IPS-15b (cell line): Measurements from ENCODE around the gene MAP3K9.

Experiments used
- H3K27me3 ChIP-seq: one replicate; pipeline ENCODE4 v1.6.1; 2013; ENCODE audit warnings: low read length; ENCODE audit not compliant: control insufficient read depth, insufficient read depth
- H3K36me3 ChIP-seq: one replicate; pipeline ENCODE4 v1.6.1; 2013; ENCODE audit warnings: low read length; ENCODE audit not compliant: control insufficient read depth, insufficient read depth
- H3K4me1 ChIP-seq: one replicate; pipeline ENCODE4 v1.6.1; 2013; ENCODE audit warnings: mild to moderate bottlenecking, low read length; ENCODE audit not compliant: control insufficient read depth, insufficient read depth
- H3K4me3 ChIP-seq: one replicate; pipeline ENCODE4 v1.5.1; 2013; ENCODE audit warnings: low read depth, low read length
- H3K9ac ChIP-seq: one replicate; pipeline ENCODE4 v1.6.1; 2013; ENCODE audit warnings: low read depth, mild to moderate bottlenecking, low read length
- H3K9me3 ChIP-seq: one replicate; pipeline ENCODE4 v1.6.1; 2013; ENCODE audit warnings: mild to moderate bottlenecking, low read length; ENCODE audit not compliant: control insufficient read depth, insufficient read depth

The MAP3K9 gene

DNA sequence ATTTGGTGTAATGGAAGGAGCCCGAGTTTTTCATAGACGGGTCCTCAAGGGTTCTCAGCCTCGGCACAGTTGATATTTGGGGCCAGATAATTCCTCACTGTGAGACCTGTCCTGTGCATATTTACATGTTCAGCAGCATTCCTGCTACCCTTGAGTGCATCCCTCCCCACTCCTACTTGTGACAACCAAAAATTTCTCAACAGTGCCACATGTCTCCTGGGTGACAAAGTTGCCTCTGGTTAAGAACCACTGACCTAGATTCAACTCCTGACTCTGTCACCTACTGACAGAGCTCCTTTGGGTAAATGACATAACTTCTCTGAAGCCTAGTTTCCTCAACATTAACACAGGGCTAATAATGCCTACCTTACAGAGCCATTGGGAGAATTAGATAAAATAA is 107.2 kb downstream of the MAP3K9 start:
- no peak overlapping the region for H3K9ac ChIP-seq
- H3K9me3 ChIP-seq, result no peaks in the 10 kb centered on the region
- peaks cover 10% of the 10 kb centered on the region for H3K4me1 ChIP-seq
- H3K27me3 ChIP-seq, result no peaks in the 10 kb centered on the region
- no peaks in the 10 kb centered on the region for H3K36me3 ChIP-seq
- no peak overlapping the region for H3K4me3 ChIP-seq

DNA sequence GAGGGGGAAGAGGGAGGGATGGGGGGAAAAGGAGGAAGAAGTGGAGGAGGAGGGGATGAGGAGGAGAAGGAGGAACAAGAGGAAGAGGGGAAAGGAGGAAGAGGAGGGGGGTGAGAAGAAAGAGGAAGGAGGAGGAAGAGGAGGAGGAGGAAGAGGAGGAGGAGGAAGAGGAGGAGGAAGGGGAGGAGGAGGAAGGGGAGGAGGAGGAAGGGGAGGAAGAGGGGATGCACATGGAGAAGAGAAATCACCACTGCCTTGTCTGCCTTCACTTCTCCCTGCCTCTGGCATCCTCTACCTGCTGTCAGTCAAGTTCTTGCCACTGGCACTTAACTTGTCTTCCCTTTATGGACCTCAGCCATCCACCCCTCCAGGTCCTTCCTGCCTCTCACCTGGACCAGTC is 107.7 kb downstream of the MAP3K9 start:
- H3K9me3 ChIP-seq, result no peaks in the 10 kb centered on the region
- no peaks in the 10 kb centered on the region for H3K27me3 ChIP-seq
- H3K9ac ChIP-seq, result no peak overlapping the region
- H3K36me3 ChIP-seq, result no peaks in the 10 kb centered on the region
- H3K4me1 ChIP-seq, result peaks cover 7% of the 10 kb centered on the region
- H3K4me3 ChIP-seq, result no peak overlapping the region

DNA sequence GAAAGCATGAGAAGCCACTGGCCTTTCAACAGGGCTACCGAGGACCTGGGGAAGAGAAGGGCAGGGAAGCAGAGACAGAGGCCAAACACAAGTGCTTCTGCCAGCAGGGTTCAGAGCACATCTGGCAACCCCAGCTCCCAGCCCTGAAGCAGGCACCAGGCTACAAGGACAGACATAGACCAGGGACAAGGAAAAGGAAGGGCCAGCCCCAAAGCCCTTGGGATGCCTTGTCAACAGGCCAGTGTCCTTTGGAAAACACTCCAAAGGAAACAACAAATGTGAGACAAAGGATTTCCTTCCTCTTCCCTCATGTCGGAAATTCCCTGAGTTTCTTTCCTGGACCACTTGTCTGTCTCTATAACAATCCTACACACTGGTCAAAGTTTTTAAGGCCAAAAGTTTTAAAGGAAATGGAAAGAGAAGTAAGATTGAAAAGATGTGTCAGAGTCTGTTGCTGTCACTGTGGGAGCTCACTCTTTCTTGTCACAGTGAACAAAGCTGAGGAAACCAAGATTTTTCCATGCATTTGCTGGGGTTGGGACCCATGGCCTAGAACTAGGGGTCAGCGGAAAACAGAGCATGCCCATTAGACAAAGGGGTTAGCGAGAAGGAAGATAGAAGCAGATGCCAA is 108.2 kb downstream of the MAP3K9 start:
- no peaks in the 10 kb centered on the region for H3K27me3 ChIP-seq
- H3K4me1 ChIP-seq, result peaks cover 4% of the 10 kb centered on the region
- no peak overlapping the region for H3K4me3 ChIP-seq
- no peaks in the 10 kb centered on the region for H3K36me3 ChIP-seq
- H3K9me3 ChIP-seq, result no peaks in the 10 kb centered on the region
- no peak overlapping the region for H3K9ac ChIP-seq

DNA sequence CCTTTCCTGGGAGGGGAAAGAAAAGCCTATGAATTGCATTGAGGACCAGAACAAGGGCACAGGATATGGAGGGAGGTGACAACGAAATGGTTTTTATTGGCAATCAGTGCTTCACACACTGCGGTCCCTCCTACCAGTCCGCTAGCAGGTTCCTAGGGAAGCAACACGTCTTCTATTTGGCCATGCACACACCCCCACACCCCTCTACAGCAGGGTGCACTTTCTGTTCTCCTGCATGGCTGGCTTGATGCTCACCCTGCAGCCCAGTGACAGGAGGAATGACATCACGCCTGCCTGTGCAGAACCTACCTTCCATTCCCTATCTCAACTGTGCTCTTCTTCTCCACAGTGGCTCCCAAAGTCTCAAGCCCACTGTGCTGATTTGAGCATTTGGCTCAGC is 109.7 kb downstream of the MAP3K9 start:
- H3K9ac ChIP-seq, result no peak overlapping the region
- H3K9me3 ChIP-seq, result no peaks in the 10 kb centered on the region
- H3K27me3 ChIP-seq, result no peaks in the 10 kb centered on the region
- H3K4me1 ChIP-seq, result no peaks in the 10 kb centered on the region
- H3K4me3 ChIP-seq, result no peak overlapping the region
- H3K36me3 ChIP-seq, result no peaks in the 10 kb centered on the region

DNA sequence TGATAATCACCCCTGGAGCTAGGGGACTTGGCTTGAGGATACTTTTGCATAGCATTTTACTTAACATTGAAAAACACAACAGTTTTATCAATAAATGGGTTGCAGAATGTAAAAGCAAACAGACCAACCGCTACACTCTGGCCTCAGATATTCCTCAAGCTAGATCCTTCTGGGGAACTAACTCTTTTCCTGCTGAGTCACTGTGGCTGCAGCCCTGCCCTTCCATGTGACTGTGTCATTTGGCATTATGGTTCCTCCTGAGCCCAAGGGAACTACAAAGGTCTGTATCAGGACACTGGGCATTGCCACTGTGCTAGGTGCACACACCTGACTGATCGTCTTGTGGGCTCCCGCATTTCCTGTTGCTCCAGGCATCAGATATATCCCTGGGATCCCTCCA is 111.0 kb downstream of the MAP3K9 start:
- Histone ChIP-seq H3K27me3 (no peaks in the 10 kb centered on the region), H3K9me3 (no peaks in the 10 kb centered on the region), H3K9ac (no peak overlapping the region), H3K4me1 (no peaks in the 10 kb centered on the region), H3K4me3 (no peak overlapping the region), H3K36me3 (no peaks in the 10 kb centered on the region)

DNA sequence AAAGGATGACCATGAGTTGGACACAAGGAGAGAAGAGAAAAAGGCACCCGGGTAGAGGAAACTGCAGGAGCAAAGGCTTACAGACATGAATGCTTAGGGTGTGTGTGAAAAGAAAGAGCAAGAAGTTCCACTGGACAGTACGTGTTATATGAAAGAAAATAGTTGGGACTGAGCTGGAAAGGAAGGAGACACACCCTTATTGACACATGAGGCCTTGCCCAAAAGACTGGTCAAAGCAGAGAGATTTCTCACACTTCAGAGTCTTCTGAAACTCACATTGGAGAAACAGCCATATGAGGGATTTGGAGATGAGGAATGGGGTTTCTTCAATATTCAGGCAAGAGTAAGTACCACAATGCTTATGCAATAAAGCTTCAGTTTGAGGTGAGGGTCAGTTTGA is 111.6 kb downstream of the MAP3K9 start:
- H3K4me3 ChIP-seq, result no peak overlapping the region

DNA sequence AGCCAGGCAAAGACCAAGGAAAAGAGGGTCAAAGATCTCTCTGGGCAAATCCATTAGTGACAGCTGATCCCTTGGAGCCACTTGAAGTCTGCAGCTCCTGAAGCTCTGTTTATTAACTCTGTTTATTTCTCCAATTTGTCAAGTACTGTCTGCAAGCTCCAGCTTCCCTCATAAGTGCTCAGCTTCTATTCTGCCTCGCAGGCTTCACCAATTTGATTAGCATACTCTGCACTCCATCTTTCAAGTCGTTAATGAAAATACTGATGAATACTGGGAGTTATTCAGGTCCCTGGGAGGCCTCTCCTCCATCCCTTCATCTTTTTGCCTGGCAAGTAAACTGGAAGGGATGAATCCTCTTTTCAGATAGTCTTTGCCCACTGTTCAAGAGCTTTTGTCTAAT is 113.3 kb downstream of the MAP3K9 start:
- no peaks in the 10 kb centered on the region for H3K27me3 ChIP-seq
- H3K9ac ChIP-seq, result no peak overlapping the region
- no peaks in the 10 kb centered on the region for H3K4me1 ChIP-seq
- no peak overlapping the region for H3K4me3 ChIP-seq
- no peaks in the 10 kb centered on the region for H3K9me3 ChIP-seq
- no peaks in the 10 kb centered on the region for H3K36me3 ChIP-seq

More for the DNA sequence above, 111.6 kb downstream of the MAP3K9 start:
- Histone ChIP-seq H3K9ac (no peak overlapping the region), H3K27me3 (no peaks in the 10 kb centered on the region), H3K4me1 (no peaks in the 10 kb centered on the region), H3K9me3 (no peaks in the 10 kb centered on the region), H3K36me3 (no peaks in the 10 kb centered on the region)

DNA sequence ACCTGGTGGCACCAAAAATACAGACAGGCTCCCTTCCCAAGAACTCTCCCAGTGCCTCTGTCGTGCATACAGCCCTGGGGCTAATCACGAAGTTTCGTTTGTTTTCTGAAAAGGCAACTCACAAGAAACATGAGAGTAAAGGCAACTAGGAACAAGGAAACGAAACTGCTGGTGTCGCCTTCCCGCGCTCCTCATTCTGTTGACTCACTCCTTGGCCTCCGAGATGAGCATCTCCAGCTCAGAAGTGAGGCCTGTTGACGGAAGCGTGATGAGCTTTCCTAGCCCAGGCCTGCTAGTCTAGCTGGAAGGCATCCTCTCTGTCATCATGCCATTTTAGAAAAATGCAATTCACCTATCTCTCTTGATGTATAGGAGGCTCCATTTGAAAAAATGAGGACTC is 117.1 kb downstream of the MAP3K9 start:
- Histone ChIP-seq H3K36me3 (no peaks in the 10 kb centered on the region), H3K9ac (no peak overlapping the region), H3K4me1 (peaks cover 4% of the 10 kb centered on the region), H3K9me3 (no peaks in the 10 kb centered on the region), H3K4me3 (no peak overlapping the region), H3K27me3 (no peaks in the 10 kb centered on the region)

DNA sequence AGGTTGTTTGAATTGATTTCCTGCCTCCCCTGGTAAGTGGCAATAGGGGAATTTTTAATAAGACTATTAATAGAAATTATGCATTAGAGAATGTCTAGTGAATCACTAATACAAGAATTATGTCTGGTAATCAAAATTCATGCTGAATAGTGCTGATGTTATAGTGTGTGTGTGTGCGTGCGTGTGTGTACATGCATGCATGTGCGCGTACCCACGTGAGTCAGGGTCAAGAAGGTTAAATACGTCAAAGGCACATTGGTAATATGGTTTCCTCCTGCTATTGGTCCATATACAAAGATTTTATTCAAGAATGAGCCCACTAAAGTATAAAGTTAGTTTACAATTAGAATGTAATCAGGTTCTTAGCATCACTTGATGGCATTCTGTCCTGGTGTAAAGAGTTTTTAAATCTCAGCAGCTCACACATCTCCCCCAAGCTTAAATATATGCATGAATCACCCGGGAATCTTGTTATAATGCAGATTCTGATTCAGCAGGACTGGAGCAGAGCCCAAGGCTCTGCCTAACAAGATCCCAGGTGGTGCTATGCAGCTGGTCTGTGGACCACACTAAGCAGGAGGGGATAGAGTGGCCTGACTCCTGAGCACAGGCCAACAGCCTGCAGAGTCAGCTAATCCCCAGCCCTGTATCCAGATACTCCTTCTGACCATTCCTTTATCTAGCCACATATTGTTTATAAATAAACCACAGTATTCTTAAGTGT is 123.7 kb downstream of the MAP3K9 start:
- no peaks in the 10 kb centered on the region for H3K36me3 ChIP-seq
- no peaks in the 10 kb centered on the region for H3K9me3 ChIP-seq
- H3K4me3 ChIP-seq, result no peak overlapping the region
- peaks cover 17% of the 10 kb centered on the region for H3K4me1 ChIP-seq
- no peaks in the 10 kb centered on the region for H3K27me3 ChIP-seq
- no peak overlapping the region for H3K9ac ChIP-seq

DNA sequence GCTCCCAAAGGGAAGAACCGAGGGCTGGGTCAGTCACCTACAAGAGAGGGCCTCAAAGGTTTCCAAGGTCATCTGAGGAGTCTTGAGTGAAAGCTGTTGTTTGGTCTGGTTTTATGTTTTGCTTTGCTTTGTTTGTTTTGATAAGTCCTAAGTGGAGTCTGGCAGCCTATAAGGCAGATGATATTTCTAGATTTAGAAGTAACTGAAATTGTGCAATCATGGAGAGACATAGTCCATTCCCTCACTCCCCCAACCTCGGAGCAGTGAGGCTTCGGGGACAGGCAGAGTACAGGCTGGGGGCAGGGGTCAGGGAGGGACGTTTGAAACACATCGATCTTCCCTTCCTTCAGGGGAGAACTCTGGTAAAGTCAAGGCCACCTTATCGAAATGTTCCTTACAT is 125.3 kb downstream of the MAP3K9 start:
- H3K9ac ChIP-seq, result no peak overlapping the region
- H3K27me3 ChIP-seq, result no peaks in the 10 kb centered on the region
- no peaks in the 10 kb centered on the region for H3K9me3 ChIP-seq
- H3K36me3 ChIP-seq, result no peaks in the 10 kb centered on the region
- H3K4me3 ChIP-seq, result no peak overlapping the region
- H3K4me1 ChIP-seq, result peaks cover 17% of the 10 kb centered on the region

DNA sequence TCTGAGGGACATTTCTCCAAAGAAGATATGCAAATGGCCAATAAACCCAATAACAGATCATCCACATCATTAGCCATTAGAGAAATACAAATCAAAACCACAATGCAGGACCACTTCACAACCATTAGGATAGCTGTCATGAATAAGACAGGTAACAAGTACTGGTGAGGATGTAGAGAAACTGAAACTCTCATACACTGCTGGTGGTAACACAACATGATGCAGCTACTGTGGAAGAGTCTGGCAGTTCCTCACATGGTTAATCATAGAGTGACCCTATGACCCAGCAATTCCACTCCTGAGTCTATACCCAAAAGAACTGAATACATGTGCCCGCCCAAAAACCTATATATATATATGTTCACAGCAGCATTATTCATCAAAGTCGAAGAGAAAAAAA is 128.6 kb downstream of the MAP3K9 start:
- H3K4me1 ChIP-seq, result peaks cover 7% of the 10 kb centered on the region
- no peaks in the 10 kb centered on the region for H3K36me3 ChIP-seq
- H3K27me3 ChIP-seq, result no peaks in the 10 kb centered on the region
- H3K9ac ChIP-seq, result no peak overlapping the region
- H3K9me3 ChIP-seq, result no peaks in the 10 kb centered on the region
- no peak overlapping the region for H3K4me3 ChIP-seq

DNA sequence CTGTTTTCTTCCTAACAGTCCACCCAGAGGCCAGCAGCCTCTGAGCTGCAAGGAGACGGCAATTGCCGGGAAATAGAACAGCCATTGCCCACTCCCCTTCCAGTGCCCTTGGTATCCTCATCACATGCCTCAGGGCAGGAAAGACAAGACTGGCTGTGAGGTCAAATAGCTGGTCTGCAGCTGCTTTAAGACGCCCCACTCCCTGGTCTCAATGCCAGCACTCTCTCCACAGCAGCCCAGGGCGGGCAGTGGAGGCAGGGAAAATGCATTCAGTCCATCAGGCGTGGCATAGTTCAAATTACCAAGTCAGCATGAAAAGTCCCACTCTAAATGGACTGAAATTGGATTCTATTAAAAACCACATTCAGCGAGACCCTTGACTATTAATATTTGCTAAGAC is 132.0 kb downstream of the MAP3K9 start:
- H3K4me1 ChIP-seq, result peaks cover 3% of the 10 kb centered on the region
- H3K9ac ChIP-seq, result no peak overlapping the region
- H3K36me3 ChIP-seq, result no peaks in the 10 kb centered on the region
- no peak overlapping the region for H3K4me3 ChIP-seq
- no peaks in the 10 kb centered on the region for H3K27me3 ChIP-seq
- H3K9me3 ChIP-seq, result no peaks in the 10 kb centered on the region
